ENCODE results near the gene L3MBTL3.
"Not testable (repeated sequence)": the region's sequence is repeated elsewhere in the genome, so short reads cannot be mapped to it uniquely, and the experiment has no call there.

Gene L3MBTL3

GRCh38 chr6:130093546-130093945, 75.2 kb downstream of the L3MBTL3 start:
- DNase-seq: no peak

- DNase-seq: no peak
Observed at GRCh38 chr6:130098317-130098716, 79.9 kb downstream of the L3MBTL3 start.

GRCh38 chr6:130099119-130099518, 80.7 kb downstream of the L3MBTL3 start:
- no peak for DNase-seq

GRCh38 chr6:130105996-130106704, 87.8 kb downstream of the L3MBTL3 start:
- DNase-seq: no peak

- no peak for DNase-seq
Observed at GRCh38 chr6:130107710-130108109, 89.3 kb downstream of the L3MBTL3 start.

- no peak for DNase-seq
Observed at GRCh38 chr6:130111031-130111430, 92.7 kb downstream of the L3MBTL3 start.

- no peak for DNase-seq
Observed at GRCh38 chr6:130113201-130113710, 94.9 kb downstream of the L3MBTL3 start.

GRCh38 chr6:130115036-130115435, 96.7 kb downstream of the L3MBTL3 start:
- no peak for DNase-seq

- DNase-seq: no peak
Observed at GRCh38 chr6:130116273-130116672, 97.9 kb downstream of the L3MBTL3 start.

- not testable (repeated sequence) for DNase-seq
Observed at GRCh38 chr6:130117187-130117701, 98.9 kb downstream of the L3MBTL3 start.

GRCh38 chr6:130118236-130118635, 99.9 kb downstream of the L3MBTL3 start:
- DNase-seq: no peak

- no peak for DNase-seq
Observed at GRCh38 chr6:130119211-130119610, 100.8 kb downstream of the L3MBTL3 start.

- DNase-seq: no peak
Observed at GRCh38 chr6:130120731-130121130, 102.3 kb downstream of the L3MBTL3 start.

- no peak for DNase-seq
Observed at GRCh38 chr6:130122243-130122642, 103.9 kb downstream of the L3MBTL3 start.

GRCh38 chr6:130127195-130127594, 108.8 kb downstream of the L3MBTL3 start:
- no peak for DNase-seq

- no peak for DNase-seq
Observed at GRCh38 chr6:130128326-130128725, 109.9 kb downstream of the L3MBTL3 start.

GRCh38 chr6:130129762-130130246, 111.4 kb downstream of the L3MBTL3 start:
- no peak for DNase-seq

- no peak for DNase-seq
Observed at GRCh38 chr6:130132286-130132701, 113.9 kb downstream of the L3MBTL3 start.

GRCh38 chr6:130134582-130134981, 116.2 kb downstream of the L3MBTL3 start:
- DNase-seq: no peak

- DNase-seq: no peak
Observed at GRCh38 chr6:130136798-130137197, 118.4 kb downstream of the L3MBTL3 start.

- no peak for DNase-seq
Observed at GRCh38 chr6:130138116-130138908, 119.9 kb downstream of the L3MBTL3 start.

- no peak for DNase-seq
Observed at GRCh38 chr6:130138909-130139242, 120.5 kb downstream of the L3MBTL3 start.

- no peak for DNase-seq
Observed at GRCh38 chr6:130140084-130140483, 121.7 kb downstream of the L3MBTL3 start.

GRCh38 chr6:130143709-130144108, 125.3 kb downstream of the L3MBTL3 start:
- no peak for DNase-seq

Measured in GOT3 (cell line).